GM18511 (cell line): ENCODE results near the gene CHKB.
A peak's percentile ranks its signal among the peaks of the same experiment; 100 is the strongest.
"Not testable (repeated sequence)": the region's sequence is repeated elsewhere in the genome, so short reads cannot be mapped to it uniquely, and the experiment has no call there.

ENCODE experiments used
- ATAC-seq: cut with Tn5 transposase; IDR thresholded peaks from one replicate; pipeline ENCODE4 v1.9.1; 2021; ENCODE audit warnings: mild to moderate bottlenecking, moderate library complexity; ENCODE audit not compliant: unreplicated experiment

Gene CHKB, protein sequence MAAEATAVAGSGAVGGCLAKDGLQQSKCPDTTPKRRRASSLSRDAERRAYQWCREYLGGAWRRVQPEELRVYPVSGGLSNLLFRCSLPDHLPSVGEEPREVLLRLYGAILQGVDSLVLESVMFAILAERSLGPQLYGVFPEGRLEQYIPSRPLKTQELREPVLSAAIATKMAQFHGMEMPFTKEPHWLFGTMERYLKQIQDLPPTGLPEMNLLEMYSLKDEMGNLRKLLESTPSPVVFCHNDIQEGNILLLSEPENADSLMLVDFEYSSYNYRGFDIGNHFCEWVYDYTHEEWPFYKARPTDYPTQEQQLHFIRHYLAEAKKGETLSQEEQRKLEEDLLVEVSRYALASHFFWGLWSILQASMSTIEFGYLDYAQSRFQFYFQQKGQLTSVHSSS

DNA sequence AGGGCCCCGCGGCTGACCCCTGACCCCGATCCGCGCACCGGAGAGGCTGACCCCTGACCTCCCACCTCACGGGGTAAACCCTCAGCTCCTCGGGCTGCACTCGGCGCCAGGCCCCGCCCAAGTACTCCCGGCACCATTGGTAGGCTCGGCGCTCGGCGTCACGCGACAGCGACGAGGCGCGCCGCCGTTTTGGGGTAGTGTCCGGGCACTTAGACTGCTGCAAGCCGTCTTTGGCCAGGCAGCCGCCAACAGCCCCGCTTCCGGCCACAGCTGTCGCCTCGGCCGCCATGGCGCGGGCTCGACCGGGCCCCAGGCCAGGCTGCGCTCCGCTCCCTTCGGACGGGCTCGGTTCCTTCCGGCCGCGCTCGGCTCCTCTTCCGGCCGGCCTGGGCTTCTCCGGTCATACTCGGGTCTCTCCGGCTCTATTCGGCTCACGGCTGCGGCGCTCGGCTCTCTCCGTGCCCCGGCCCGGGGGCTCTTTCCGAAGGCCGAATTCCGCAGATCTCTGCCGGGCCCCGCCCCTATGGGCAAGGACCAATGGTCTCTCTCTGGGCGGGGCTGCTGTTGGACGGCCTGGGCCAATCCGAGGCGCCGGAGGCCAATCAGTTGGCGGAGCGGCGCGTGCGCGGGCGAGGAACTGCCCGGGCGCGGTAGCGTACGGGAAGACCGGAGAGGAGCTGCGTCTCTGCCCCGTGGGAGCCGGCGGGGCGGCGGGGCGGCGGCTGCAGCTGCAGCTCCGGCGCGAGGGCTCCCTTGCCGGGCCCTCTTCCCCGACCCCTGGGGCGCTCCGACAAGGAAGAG lies at the start of gene CHKB:
CHKB (minus strand) TSS at position 357 of the 801 bp plus-strand sequence; CDS start at position 289, 68 bp downstream.
- peak; percentile 88 for ATAC-seq

GRCh38 chr22:50630376-50630775 lies 47.7 kb upstream of the CHKB start:
- ATAC-seq = no peak

- peak; percentile 5 for ATAC-seq
Measured at GRCh38 chr22:50628543-50629134, 46.0 kb upstream of the CHKB start.

- ATAC-seq = peak; percentile 82
Measured at GRCh38 chr22:50627642-50628542, 45.2 kb upstream of the CHKB start, which contains the start of gene ARSA. TSS of gene ARSA (minus strand) at chr22:50628152. CDS start at chr22:50627779, 373 bp downstream.

- ATAC-seq = no peak
Measured at GRCh38 chr22:50626850-50627641, 44.4 kb upstream of the CHKB start.

DNA sequence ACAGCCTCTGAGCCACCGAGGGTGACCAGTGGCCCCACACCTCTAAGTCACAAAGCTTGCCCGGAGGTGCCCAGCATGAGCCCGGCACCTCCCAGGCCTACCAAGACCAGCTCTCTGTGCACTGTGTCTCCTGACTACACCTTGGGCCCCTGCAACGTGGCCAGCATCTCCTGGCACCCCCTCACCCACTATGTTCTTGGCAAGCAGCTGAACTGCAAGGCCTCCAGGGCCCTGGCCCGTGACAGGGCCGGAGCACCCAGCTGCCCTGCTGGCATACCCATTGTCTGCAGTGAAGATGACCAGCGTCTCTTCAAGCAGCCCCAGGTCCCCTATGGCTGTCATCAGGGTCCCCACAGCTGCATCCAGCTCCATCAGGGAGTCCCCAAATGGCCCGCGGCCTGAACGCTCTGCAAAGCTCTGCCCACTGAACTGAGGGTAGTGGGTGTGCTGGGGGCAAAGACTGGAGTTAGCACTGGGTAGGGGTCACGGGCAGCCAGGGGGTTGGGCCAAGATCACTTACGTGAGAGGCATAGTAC lies 43.7 kb upstream of the CHKB start:
- no peak for ATAC-seq

- no peak for ATAC-seq
Measured at GRCh38 chr22:50625568-50626313, 43.1 kb upstream of the CHKB start.

DNA sequence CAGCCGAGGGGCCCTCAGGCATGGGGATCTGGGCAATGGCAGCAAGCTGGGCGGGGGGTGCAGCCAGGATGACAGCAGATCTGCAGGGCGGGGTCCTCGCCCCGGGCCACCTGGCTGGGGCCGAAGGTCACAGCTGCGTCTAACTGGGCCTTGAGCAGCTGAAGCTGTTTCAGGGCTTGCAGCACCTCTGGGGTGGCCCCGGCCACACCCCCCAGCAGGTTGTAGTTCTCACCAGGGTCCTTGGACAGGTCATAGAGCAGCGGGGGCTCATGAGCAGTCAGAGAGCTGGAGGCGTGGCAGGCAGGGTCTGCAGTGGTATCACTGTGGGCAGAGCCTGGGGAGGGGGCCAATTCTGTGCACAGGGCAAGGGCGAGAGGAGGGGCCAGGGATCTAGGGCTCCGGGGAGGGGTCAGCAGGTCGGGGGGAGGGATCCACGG lies 42.5 kb upstream of the CHKB start:
- ATAC-seq = no peak

DNA sequence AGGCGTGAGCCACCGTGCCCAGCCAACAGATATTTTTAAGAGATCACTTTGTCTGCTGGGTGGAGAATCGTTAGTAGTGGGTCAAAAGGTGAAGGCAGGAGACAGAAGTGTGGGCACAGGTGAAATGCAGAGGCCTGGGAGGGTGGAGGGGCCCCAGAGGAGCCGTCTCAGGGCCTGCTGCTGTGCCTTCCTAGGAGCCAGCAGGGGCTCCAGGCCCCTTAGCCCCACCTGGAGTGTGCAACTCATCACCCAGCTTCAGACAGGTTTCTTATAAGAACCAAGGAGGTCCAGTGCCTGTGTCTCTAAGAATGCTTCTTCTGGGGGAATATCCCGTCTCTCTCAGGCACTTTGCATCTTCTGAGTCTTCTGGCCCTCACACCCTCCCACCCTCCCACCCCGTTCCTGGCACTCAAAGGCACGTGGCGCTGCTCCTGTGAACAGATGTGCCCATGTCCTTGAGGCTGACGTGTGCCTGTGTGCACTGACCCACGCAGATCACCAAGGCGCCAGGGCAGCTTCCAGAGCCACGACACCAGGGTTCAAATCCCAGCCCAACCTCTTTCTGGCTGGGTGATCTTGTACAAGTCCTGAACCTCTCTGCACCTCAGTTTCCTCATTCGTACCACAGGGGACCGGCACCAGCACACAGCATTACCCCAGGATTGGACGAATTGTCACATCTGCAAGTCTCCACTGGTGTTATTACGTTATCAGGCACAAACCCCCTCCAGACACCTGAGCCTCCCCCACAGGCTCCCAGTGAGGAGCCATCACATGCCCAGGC lies 41.9 kb upstream of the CHKB start:
- no peak for ATAC-seq

DNA sequence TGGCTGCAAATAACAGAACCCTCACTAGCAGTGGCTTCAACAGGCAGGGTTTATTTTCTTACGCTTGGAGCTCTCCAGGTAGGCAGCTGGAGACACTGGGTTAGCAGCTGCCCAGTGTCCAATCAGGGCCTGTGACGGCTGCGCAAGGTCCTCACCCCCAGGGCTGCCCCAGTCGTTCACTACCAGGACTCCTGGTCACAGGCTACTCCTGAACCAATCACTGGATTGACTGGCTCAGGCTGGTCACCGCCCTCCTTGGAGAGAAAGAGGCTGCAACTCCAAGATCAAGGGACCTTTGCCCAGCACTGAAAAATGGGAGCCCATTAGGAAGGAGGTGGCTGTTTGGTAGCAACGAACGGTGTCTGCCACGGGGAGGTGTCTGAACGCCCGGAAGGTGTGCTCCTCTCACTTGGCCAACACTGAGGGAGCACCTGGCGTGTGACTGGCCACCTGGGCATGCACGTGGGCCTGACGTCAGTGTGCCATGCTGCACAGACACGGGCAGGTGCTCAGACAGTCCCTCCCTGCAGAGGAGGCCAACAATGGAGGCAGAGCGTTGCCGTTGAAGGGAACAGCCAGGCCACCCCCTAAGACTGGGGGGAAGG lies 40.2 kb upstream of the CHKB start:
- no peak for ATAC-seq

GRCh38 chr22:50621948-50622722 lies 39.5 kb upstream of the CHKB start:
- ATAC-seq = no peak

DNA sequence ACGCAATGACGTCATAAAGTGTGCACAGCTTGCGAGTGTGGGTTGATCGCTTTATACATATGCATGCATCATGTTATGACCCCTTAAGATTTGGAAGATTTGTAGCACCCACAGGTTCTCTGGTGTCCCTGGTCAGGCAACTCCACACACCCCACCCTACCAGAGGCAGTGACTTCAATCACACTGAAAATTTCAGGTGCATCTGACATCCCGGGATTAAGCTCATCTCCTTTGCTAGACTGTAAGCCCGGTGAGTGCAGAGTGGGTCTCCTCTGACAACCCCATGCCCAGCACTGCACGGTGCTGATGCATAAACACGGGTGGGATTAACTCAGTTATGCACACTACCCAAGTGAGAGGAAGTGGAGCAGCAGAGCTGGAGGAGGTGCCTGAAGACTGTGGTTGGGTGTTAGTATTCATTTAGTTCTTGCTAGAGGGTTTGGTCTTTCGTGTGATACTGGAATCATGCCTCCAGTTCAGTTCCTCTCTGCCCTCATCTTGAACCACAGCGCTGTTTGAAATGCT lies 38.8 kb upstream of the CHKB start:
- ATAC-seq = peak; percentile 51

GRCh38 chr22:50620593-50621355 lies 38.1 kb upstream of the CHKB start:
- ATAC-seq = peak; percentile 68

DNA sequence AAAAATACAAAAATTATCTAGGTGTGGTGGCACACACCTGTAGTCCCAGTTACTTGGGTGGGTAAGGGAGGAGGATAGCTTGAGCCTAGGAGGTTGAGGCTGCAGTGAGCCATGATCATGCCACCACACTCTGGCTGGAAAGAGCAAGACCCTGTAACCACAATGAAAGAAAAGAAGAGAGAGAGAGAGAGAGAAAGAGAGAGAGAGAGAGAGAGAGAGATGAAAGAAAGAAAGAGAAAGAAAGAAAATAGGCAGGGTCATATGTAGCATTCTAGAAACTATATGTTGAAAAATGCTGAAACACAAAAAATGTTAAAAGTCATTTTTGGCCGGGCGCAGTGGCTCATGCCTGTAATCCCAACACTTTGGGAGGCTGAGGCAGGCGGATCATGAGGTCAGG lies 31.6 kb upstream of the CHKB start:
- not testable (repeated sequence) for ATAC-seq

GRCh38 chr22:50613291-50613981 lies 30.8 kb upstream of the CHKB start:
- ATAC-seq = no peak
